GM12878 (cell line): ENCODE measurements around the gene PLD3. TPM values are rescaled to one million over a fixed set of nuclear protein-coding genes. Genes with fewer than 3 reads are reported as not detected.

Experiments used
- ATAC-seq: fragments of 200-7000 bp; cut with Tn5 transposase; 3 replicates; pipeline ENCODE4 v1.9.1; 2020; ENCODE audit warnings: mild to moderate bottlenecking, moderate library complexity
- BruUV-seq: library from RNA; stranded (reverse); fragments of 400-500 nt; replicated peaks from 2 replicates; lab custom pipeline; 2021; lab: Mats Ljungman, UMichigan
- CTCF ChIA-PET: fragments of 300-600 bp; sonication (Branson Sonifier 250); formaldehyde crosslinking; extraction: SDS; loops from one replicate; lab custom pipeline; 2021; ENCODE audit warnings: inconsistent platforms; lab: Yijun Ruan, JAX
- POLR2A ChIA-PET: fragments of 350-600 bp; formaldehyde crosslinking; extraction: SDS; loops from one replicate; lab custom pipeline; 2021; ENCODE audit warnings: inconsistent platforms; lab: Charles Lee
- RAD21 ChIA-PET: fragments of 300-600 bp; sonication (Branson Sonifier 250); formaldehyde crosslinking; loops from one replicate; lab custom pipeline; 2023; ENCODE audit warnings: antibody characterized with exemption; ENCODE audit not compliant: unreplicated experiment; lab: Charles Lee
- SMC1A ChIA-PET: fragments of 300-600 bp; sonication (Branson Sonifier 250); formaldehyde crosslinking; loops from one replicate; lab custom pipeline; 2023; ENCODE audit not compliant: unreplicated experiment, uncharacterized antibody; lab: Charles Lee
- DNase-seq: peaks from one replicate; pipeline ENCODE4 v3.0.0-alpha.2; 2011; ENCODE audit warnings: low read depth, low spot score
- FAIRE-seq: peaks from 3 replicates; lab custom pipeline; 2011; peaks lifted over from hg19 to GRCh38; lab: Jason Lieb, UNC
- H2AFZ ChIP-seq: 2 replicates; pipeline ENCODE4 v1.6.0; 2011; ENCODE audit warnings: low read depth, low read length, control low read depth; ENCODE audit not compliant: control insufficient read depth
- H3K27ac ChIP-seq: 2 replicates; pipeline ENCODE4 v1.5.1; 2011; ENCODE audit warnings: control low read depth; ENCODE audit not compliant: control insufficient read depth, insufficient read depth
- H3K27me3 ChIP-seq, 2 experiments: replicated peaks in 1 of 2; 2 replicates each; pipeline versions ENCODE4 v1.6.0 to v1.6.1; 2011; ENCODE audit warnings: low read length in 1 of 2; ENCODE audit not compliant: control insufficient read depth in 2 of 2, insufficient read depth in 2 of 2
- H3K36me3 ChIP-seq, 2 experiments: 2 replicates each; pipeline ENCODE4 v1.5.1; 2011; ENCODE audit warnings: low read length in 1 of 2; ENCODE audit not compliant: control insufficient read depth in 2 of 2, insufficient read depth in 2 of 2
- H3K4me1 ChIP-seq: 2 replicates; pipeline ENCODE4 v1.6.1; 2011; ENCODE audit warnings: mild to moderate bottlenecking, low read length, moderate library complexity, mixed read lengths; ENCODE audit not compliant: control insufficient read depth, insufficient read depth
- H3K4me2 ChIP-seq: 2 replicates; pipeline ENCODE4 v1.6.0; 2011; ENCODE audit warnings: control low read depth; ENCODE audit not compliant: control insufficient read depth, insufficient read depth
- H3K4me3 ChIP-seq: fragments of 200-600 bp; sonication (generic); 2 replicates; pipeline ENCODE4 v1.5.1; 2016
- H3K79me2 ChIP-seq: 2 replicates; pipeline ENCODE4 v1.6.0; 2011; ENCODE audit warnings: low read length; ENCODE audit not compliant: control insufficient read depth, insufficient read depth
- H3K9ac ChIP-seq: 2 replicates; pipeline ENCODE4 v1.8.0; 2011; ENCODE audit warnings: low read length, control low read depth, mixed read lengths; ENCODE audit not compliant: control insufficient read depth, insufficient read depth
- H3K9me3 ChIP-seq: replicated peaks from 3 replicates; pipeline ENCODE4 v1.5.1; 2011; ENCODE audit warnings: mild to moderate bottlenecking, low read length; ENCODE audit not compliant: control insufficient read depth, insufficient read depth
- H4K20me1 ChIP-seq: 2 replicates; pipeline ENCODE4 v1.6.0; 2011; ENCODE audit not compliant: control insufficient read depth, insufficient read depth
- CEBPB ChIP-seq, 2 experiments: fragments of 150-350 bp in 1 of 2; IDR thresholded peaks; 2 replicates each; pipeline ENCODE4 v1.6.1; 2012 to 2014; ENCODE audit warnings: low read depth in 2 of 2, low read length in 2 of 2, borderline replicate concordance in 1 of 2, inconsistent platforms in 1 of 2
- DPF2 ChIP-seq: fragments of 450-650 bp; IDR thresholded peaks from 2 replicates; pipeline ENCODE4 v1.6.1; 2017; ENCODE audit warnings: mild to moderate bottlenecking
- FOS ChIP-seq: IDR thresholded peaks from 3 replicates; pipeline ENCODE4 v1.6.1; 2011; ENCODE audit warnings: borderline replicate concordance; ENCODE audit not compliant: insufficient read length; ENCODE audit errors: extremely low read depth
- HCFC1 ChIP-seq: fragments of 150-350 bp; IDR thresholded peaks from 2 replicates; pipeline ENCODE4 v1.6.1; 2014; ENCODE audit warnings: low read length
- JUND ChIP-seq: IDR thresholded peaks from 2 replicates; pipeline ENCODE4 v1.6.1; 2012; ENCODE audit warnings: low read depth, mild to moderate bottlenecking, low read length, improper control_type of control experiment, moderate library complexity
- MEF2A ChIP-seq: IDR thresholded peaks from 2 replicates; pipeline ENCODE4 v1.6.1; 2011; ENCODE audit warnings: low read depth, mild to moderate bottlenecking, low read length, moderate library complexity; ENCODE audit not compliant: insufficient read depth
- MEF2B ChIP-seq: fragments of 450-650 bp; IDR thresholded peaks from 2 replicates; pipeline ENCODE4 v1.6.1; 2018; ENCODE audit warnings: mild to moderate bottlenecking, moderate library complexity; ENCODE audit not compliant: partially characterized antibody, poor library complexity, severe bottlenecking
- MLLT1 ChIP-seq: fragments of 450-650 bp; IDR thresholded peaks from 2 replicates; pipeline ENCODE4 v1.6.1; 2016; ENCODE audit warnings: mild to moderate bottlenecking
- MTA3 ChIP-seq: IDR thresholded peaks from 2 replicates; pipeline ENCODE4 v1.6.1; 2012; ENCODE audit warnings: low read length, inconsistent platforms, borderline replicate concordance
- MYB ChIP-seq: fragments of 150-350 bp; IDR thresholded peaks from 2 replicates; pipeline ENCODE4 v1.6.1; 2014; ENCODE audit warnings: mild to moderate bottlenecking, low read depth, low read length, borderline replicate concordance
- PAX5 ChIP-seq: IDR thresholded peaks from 2 replicates; pipeline ENCODE4 v1.6.1; 2011; ENCODE audit warnings: low read depth, low read length, borderline replicate concordance
- SUZ12 ChIP-seq: fragments of 200-600 bp; sonication (generic); IDR thresholded peaks from one replicate; pipeline ENCODE4 v1.6.1; 2018; ENCODE audit warnings: antibody characterized with exemption, mild to moderate bottlenecking; ENCODE audit not compliant: unreplicated experiment
- TAF1 ChIP-seq: IDR thresholded peaks from 2 replicates; pipeline ENCODE4 v1.6.1; 2011; ENCODE audit warnings: mild to moderate bottlenecking, low read depth, low read length, borderline replicate concordance
- ZNF217 ChIP-seq: fragments of 450-650 bp; IDR thresholded peaks from 2 replicates; pipeline ENCODE4 v1.6.1; 2017; ENCODE audit warnings: antibody characterized with exemption, mild to moderate bottlenecking
- ZNF687 ChIP-seq: fragments of 450-650 bp; IDR thresholded peaks from 2 replicates; pipeline ENCODE4 v1.6.1; 2017; ENCODE audit warnings: mild to moderate bottlenecking, moderate library complexity
- WGBS: methylation state at CpG from one replicate; pipeline ENCODE4 v1.1.6; 2016; ENCODE audit warnings: low lambda C conversion rate; ENCODE audit not compliant: insufficient replicate concordance, insufficient coverage; ENCODE audit errors: missing lambda C conversion rate; 5-methylcytosine and 5-hydroxymethylcytosine counted together
- in situ Hi-C: fragments of 300-500 bp; cut with MboI; formaldehyde crosslinking; loops from 9 replicates; pipeline ENCODE4 v1.14.3; 2018; ENCODE audit warnings: mixed read lengths
- intact Hi-C: fragments of 100-400 bp; cut with micrococcal nuclease; formaldehyde crosslinking; loops from one replicate; pipeline ENCODE4 v1.14.2; 2022; ENCODE audit not compliant: unreplicated experiment
- polyA plus RNA-seq, 11 experiments: library from polyadenylated mRNA; depleted of rRNA in 4 of 11; unstranded in 6 of 11; stranded (reverse) in 5 of 11; fragments of >200 nt; fragmentation: Nextera tagmentation in 4 of 11; fragmentation: Illumina TruSeq in 1 of 11; extraction: Ambion mirVana in 4 of 11; extraction: Trizol in 1 of 11; gene quantifications; 1 replicate in 1 of 11; 2 replicates in 10 of 11; pipeline versions ENCODE4 v1.2.1 to v1.2.3, GENCODE V29; 2011 to 2016; ENCODE audit warnings: inconsistent platforms in 2 of 11, missing spikeins in 2 of 11, low read depth in 1 of 11
- total RNA-seq, 4 experiments: library from RNA; depleted of rRNA in 3 of 4; stranded (reverse); fragments of >200 nt in 3 of 4; fragmentation: Illumina TruSeq in 1 of 4; extraction: Trizol in 1 of 4; gene quantifications; 2 replicates each; pipeline versions ENCODE4 v1.2.1 to v1.2.3, GENCODE V29; 2013 to 2021

The PLD3 gene
- total and polyA plus RNA-seq, 10 of the 15 experiments (the other 5 are each of a cell fraction or from before 2014, with no cell fraction given), result 1.3 to 134 (median 72.7) TPM

GRCh38 chr19:40415768-40416167 is 67.3 kb downstream of the PLD3 start (continued):
- TF ChIP-seq ZNF687 (no peak), MEF2A (no peak), JUND (no peak), FOS (no peak)
- TF ChIP-seq, all 136 proteins: peak for 2

GRCh38 chr19:40416918-40417642 is 68.6 kb downstream of the PLD3 start:
- in situ Hi-C loops, result no loop called here
- POLR2A ChIA-PET, result interaction anchor here (0.6 to 2.8 kb wide), 5 partner anchors 9 to 969 kb away, joined by 3 to 12 read pairs (median 5); partner anchors contain the start of gene SERTAD1
- H4K20me1 ChIP-seq, result no peaks in the 10 kb centered on the region
- 0 out of 2 replicates have a peak, but pooled peaks have one; percentile 23 for TF ChIP-seq TAF1
- TF ChIP-seq MLLT1, result peak; percentile 61; the same call in 1 of the 2 replicates
- no peak for TF ChIP-seq CEBPB (IDR thresholded peaks at IDR 0.05; ENCODE audit: borderline replicate concordance in 1 of 2, low read depth in 2 of 2, low read length in 2 of 2)
- 0 out of 2 replicates have a peak, but pooled peaks have one; percentile 31 for TF ChIP-seq PAX5
- TF ChIP-seq SUZ12, result no peak
- TF ChIP-seq MEF2B, result peak; percentile 17
- TF ChIP-seq ZNF217, result peak; percentile 76; the same call in 1 of the 2 replicates
- TF ChIP-seq DPF2, result 0 out of 2 replicates have a peak, but pooled peaks have one; percentile 74
- TF ChIP-seq MYB, result no peak
- TF ChIP-seq HCFC1, result no peak
- TF ChIP-seq MTA3, result 0 out of 2 replicates have a peak, but pooled peaks have one; percentile 26

More at GRCh38 chr19:40416918-40417642, 68.6 kb downstream of the PLD3 start:
- 17% methylated on average over 16 of the region's 16 CpGs for WGBS
- Histone ChIP-seq H3K4me1 (peaks cover 22% of the 10 kb centered on the region), H3K36me3 (no peaks in the 10 kb centered on the region), H3K4me3 (no peak overlapping the region), H3K9me3 (no peaks in the 10 kb centered on the region), H3K79me2 (peaks cover 3% of the 10 kb centered on the region; the same call in 1 of the 2 replicates), H3K27ac (peak overlapping the region; percentile 80), H3K27me3 (no peaks in the 10 kb centered on the region), H2AFZ (peak overlapping the region; percentile 45), H3K4me2 (peak overlapping the region; percentile 52), H3K9ac (peak overlapping the region; percentile 46)
- no TSS peak for BruUV-seq
- FAIRE-seq (peak; percentile 75), ATAC-seq (peak; percentile 27), DNase-seq (no peak)
- intact Hi-C loops, result loop anchor here (5.0 kb wide), 1 partner anchor 60 kb away; no protein-coding TSS in a partner anchor
- CTCF ChIA-PET, result interaction anchor here (0.6 to 2.2 kb wide), 7 partner anchors 9 to 131 kb away, joined by 3 to 7 read pairs (median 3); partner anchors contain the start of genes SERTAD1 and SERTAD3
- RAD21 ChIA-PET, result interaction anchor here (0.5 to 1.5 kb wide), 4 partner anchors 9 to 112 kb away, joined by 3 to 6 read pairs (median 4); partner anchors contain the start of gene SERTAD1
- SMC1A ChIA-PET, result interaction anchor here (0.7 to 2.3 kb wide), 6 partner anchors 9 to 113 kb away, joined by 3 to 8 read pairs (median 6); partner anchors contain the start of genes SERTAD1 and SERTAD3
